Measurements from ENCODE around the gene RHO.
"Not testable (repeated sequence)": the region's sequence is repeated elsewhere in the genome, so short reads cannot be mapped to it uniquely, and the experiment has no call there.

The RHO gene

GRCh38 chr3:129500334-129500658 is 28.1 kb upstream of the RHO start:
- DNase-seq = no peak

GRCh38 chr3:129501630-129502029 is 26.8 kb upstream of the RHO start:
- DNase-seq = no peak

- DNase-seq = no peak
Measured at GRCh38 chr3:129502641-129503408, 25.6 kb upstream of the RHO start.

GRCh38 chr3:129503471-129504291 is 24.8 kb upstream of the RHO start:
- DNase-seq = no peak

- no peak for DNase-seq
Measured at GRCh38 chr3:129504471-129505100, 23.9 kb upstream of the RHO start.

- no peak for DNase-seq
Measured at GRCh38 chr3:129505341-129505740, 23.1 kb upstream of the RHO start.

GRCh38 chr3:129506231-129506742 is 22.2 kb upstream of the RHO start:
- DNase-seq = no peak

GRCh38 chr3:129507181-129507831 is 21.1 kb upstream of the RHO start:
- DNase-seq = no peak

GRCh38 chr3:129512595-129512994 is 15.8 kb upstream of the RHO start:
- no peak for DNase-seq

- no peak for DNase-seq
Measured at GRCh38 chr3:129513705-129514104, 14.7 kb upstream of the RHO start.

GRCh38 chr3:129514110-129514509 is 14.3 kb upstream of the RHO start:
- no peak for DNase-seq

- DNase-seq = no peak
Measured at GRCh38 chr3:129514563-129514962, 13.9 kb upstream of the RHO start.

GRCh38 chr3:129515108-129515820 is 13.2 kb upstream of the RHO start:
- not testable (repeated sequence) for DNase-seq

- not testable (repeated sequence) for DNase-seq
Measured at GRCh38 chr3:129515821-129516432, 12.5 kb upstream of the RHO start.

GRCh38 chr3:129517516-129517915 is 10.9 kb upstream of the RHO start:
- DNase-seq = no peak

- no peak for DNase-seq
Measured at GRCh38 chr3:129518038-129518561, 10.3 kb upstream of the RHO start.

GRCh38 chr3:129518581-129518980 is 9.9 kb upstream of the RHO start:
- DNase-seq = no peak

- DNase-seq = no peak
Measured at GRCh38 chr3:129519449-129519848, 9.0 kb upstream of the RHO start.

- no peak for DNase-seq
Measured at GRCh38 chr3:129519896-129520715, 8.3 kb upstream of the RHO start.

GRCh38 chr3:129520960-129521359 is 7.5 kb upstream of the RHO start:
- DNase-seq = no peak

GRCh38 chr3:129521611-129522010 is 6.8 kb upstream of the RHO start:
- no peak for DNase-seq

Data from femur (tissue), 1 donor.